Measurements from ENCODE around the gene SH3RF3. TPM values are rescaled to one million over a fixed set of nuclear protein-coding genes. Genes with fewer than 3 reads are reported as not detected.

Gene SH3RF3
- total RNA-seq, 2 experiments from 2014 or later: 2.2 to 2.5 TPM

- H3K27me3 Mint-ChIP-seq: no peaks in the 10 kb centered on the region
- H3K9me3 Mint-ChIP-seq: peaks cover 2% of the 10 kb centered on the region
- H3K4me1 Mint-ChIP-seq: peaks cover 24% of the 10 kb centered on the region
- no peak overlapping the region for H3K27ac Mint-ChIP-seq
- peaks cover 8% of the 10 kb centered on the region for H3K36me3 Mint-ChIP-seq
- no peak for DNase-seq
- H3K4me3 Mint-ChIP-seq: no peak overlapping the region
Observed at GRCh38 chr2:109168716-109169115, 39.7 kb downstream of the SH3RF3 start.

GRCh38 chr2:109170645-109171044, 41.6 kb downstream of the SH3RF3 start:
- Mint-ChIP-seq H3K9me3 (peaks cover 8% of the 10 kb centered on the region), H3K4me1 (peaks cover 35% of the 10 kb centered on the region), H3K27ac (no peak overlapping the region), H3K36me3 (peaks cover 12% of the 10 kb centered on the region), H3K4me3 (no peak overlapping the region), H3K27me3 (no peaks in the 10 kb centered on the region)
- no peak for DNase-seq

GRCh38 chr2:109171444-109172334, 42.7 kb downstream of the SH3RF3 start:
- no peak for DNase-seq
- Mint-ChIP-seq H3K36me3 (peaks cover 13% of the 10 kb centered on the region), H3K4me3 (no peak overlapping the region), H3K27me3 (no peaks in the 10 kb centered on the region), H3K27ac (no peak overlapping the region), H3K4me1 (peaks cover 37% of the 10 kb centered on the region), H3K9me3 (peaks cover 9% of the 10 kb centered on the region)

- Mint-ChIP-seq H3K27me3 (no peaks in the 10 kb centered on the region), H3K27ac (no peak overlapping the region), H3K4me1 (peaks cover 37% of the 10 kb centered on the region), H3K36me3 (peaks cover 13% of the 10 kb centered on the region), H3K9me3 (peaks cover 9% of the 10 kb centered on the region), H3K4me3 (no peak overlapping the region)
- DNase-seq: no peak
Observed at GRCh38 chr2:109172556-109173105, 43.6 kb downstream of the SH3RF3 start.

GRCh38 chr2:109173311-109174171, 44.5 kb downstream of the SH3RF3 start:
- no peak for DNase-seq
- Mint-ChIP-seq H3K27ac (no peak overlapping the region), H3K9me3 (peaks cover 7% of the 10 kb centered on the region), H3K36me3 (peaks cover 8% of the 10 kb centered on the region), H3K4me3 (no peak overlapping the region), H3K27me3 (no peaks in the 10 kb centered on the region), H3K4me1 (peaks cover 33% of the 10 kb centered on the region)

GRCh38 chr2:109174214-109174613, 45.2 kb downstream of the SH3RF3 start:
- H3K4me1 Mint-ChIP-seq: peaks cover 33% of the 10 kb centered on the region
- no peak overlapping the region for H3K4me3 Mint-ChIP-seq
- no peak overlapping the region for H3K27ac Mint-ChIP-seq
- H3K9me3 Mint-ChIP-seq: peaks cover 9% of the 10 kb centered on the region
- H3K36me3 Mint-ChIP-seq: peaks cover 6% of the 10 kb centered on the region
- DNase-seq: no peak
- no peaks in the 10 kb centered on the region for H3K27me3 Mint-ChIP-seq

- Mint-ChIP-seq H3K36me3 (peaks cover 9% of the 10 kb centered on the region), H3K9me3 (peaks cover 14% of the 10 kb centered on the region), H3K27ac (no peak overlapping the region), H3K4me3 (no peak overlapping the region), H3K4me1 (peaks cover 32% of the 10 kb centered on the region), H3K27me3 (no peaks in the 10 kb centered on the region)
- DNase-seq: no peak
Observed at GRCh38 chr2:109174626-109175349, 45.8 kb downstream of the SH3RF3 start.

GRCh38 chr2:109175350-109175678, 46.3 kb downstream of the SH3RF3 start:
- Mint-ChIP-seq H3K27me3 (no peaks in the 10 kb centered on the region), H3K4me1 (peaks cover 28% of the 10 kb centered on the region), H3K9me3 (peaks cover 17% of the 10 kb centered on the region)

GRCh38 chr2:109176928-109177327, 47.9 kb downstream of the SH3RF3 start:
- no peak for DNase-seq
- Mint-ChIP-seq H3K4me3 (no peak overlapping the region), H3K27ac (no peak overlapping the region), H3K27me3 (no peaks in the 10 kb centered on the region), H3K36me3 (peaks cover 19% of the 10 kb centered on the region), H3K9me3 (peaks cover 20% of the 10 kb centered on the region), H3K4me1 (peaks cover 28% of the 10 kb centered on the region)

More at GRCh38 chr2:109175350-109175678, 46.3 kb downstream of the SH3RF3 start:
- no peak for DNase-seq
- H3K4me3 Mint-ChIP-seq: no peak overlapping the region
- peaks cover 12% of the 10 kb centered on the region for H3K36me3 Mint-ChIP-seq
- no peak overlapping the region for H3K27ac Mint-ChIP-seq

GRCh38 chr2:109177635-109178034, 48.6 kb downstream of the SH3RF3 start:
- no peak for DNase-seq
- peaks cover 28% of the 10 kb centered on the region for H3K4me1 Mint-ChIP-seq
- no peaks in the 10 kb centered on the region for H3K27me3 Mint-ChIP-seq
- no peak overlapping the region for H3K27ac Mint-ChIP-seq
- H3K9me3 Mint-ChIP-seq: peaks cover 20% of the 10 kb centered on the region
- H3K36me3 Mint-ChIP-seq: peaks cover 20% of the 10 kb centered on the region
- H3K4me3 Mint-ChIP-seq: no peak overlapping the region

- peaks cover 20% of the 10 kb centered on the region for H3K36me3 Mint-ChIP-seq
- DNase-seq: no peak
- H3K4me1 Mint-ChIP-seq: peaks cover 19% of the 10 kb centered on the region
- H3K27me3 Mint-ChIP-seq: no peaks in the 10 kb centered on the region
- peaks cover 20% of the 10 kb centered on the region for H3K9me3 Mint-ChIP-seq
- no peak overlapping the region for H3K4me3 Mint-ChIP-seq
- no peak overlapping the region for H3K27ac Mint-ChIP-seq
Observed at GRCh38 chr2:109178968-109179367, 50.0 kb downstream of the SH3RF3 start.

- H3K27ac Mint-ChIP-seq: no peak overlapping the region
- H3K9me3 Mint-ChIP-seq: peaks cover 13% of the 10 kb centered on the region
- peaks cover 16% of the 10 kb centered on the region for H3K36me3 Mint-ChIP-seq
- H3K27me3 Mint-ChIP-seq: no peaks in the 10 kb centered on the region
- peaks cover 6% of the 10 kb centered on the region for H3K4me1 Mint-ChIP-seq
- no peak overlapping the region for H3K4me3 Mint-ChIP-seq
- DNase-seq: no peak
Observed at GRCh38 chr2:109180786-109181185, 51.8 kb downstream of the SH3RF3 start.

GRCh38 chr2:109182426-109182825, 53.4 kb downstream of the SH3RF3 start:
- Mint-ChIP-seq H3K27me3 (no peaks in the 10 kb centered on the region), H3K4me1 (peaks cover 5% of the 10 kb centered on the region), H3K9me3 (peaks cover 13% of the 10 kb centered on the region), H3K4me3 (no peak overlapping the region), H3K27ac (no peak overlapping the region), H3K36me3 (peaks cover 16% of the 10 kb centered on the region)
- no peak for DNase-seq

GRCh38 chr2:109183871-109184270, 54.9 kb downstream of the SH3RF3 start:
- Mint-ChIP-seq H3K36me3 (peaks cover 14% of the 10 kb centered on the region), H3K4me1 (peaks cover 5% of the 10 kb centered on the region), H3K27me3 (no peaks in the 10 kb centered on the region), H3K27ac (no peak overlapping the region), H3K9me3 (peaks cover 13% of the 10 kb centered on the region), H3K4me3 (no peak overlapping the region)
- no peak for DNase-seq
